ENCODE results near the gene TOMM40.

DNA sequence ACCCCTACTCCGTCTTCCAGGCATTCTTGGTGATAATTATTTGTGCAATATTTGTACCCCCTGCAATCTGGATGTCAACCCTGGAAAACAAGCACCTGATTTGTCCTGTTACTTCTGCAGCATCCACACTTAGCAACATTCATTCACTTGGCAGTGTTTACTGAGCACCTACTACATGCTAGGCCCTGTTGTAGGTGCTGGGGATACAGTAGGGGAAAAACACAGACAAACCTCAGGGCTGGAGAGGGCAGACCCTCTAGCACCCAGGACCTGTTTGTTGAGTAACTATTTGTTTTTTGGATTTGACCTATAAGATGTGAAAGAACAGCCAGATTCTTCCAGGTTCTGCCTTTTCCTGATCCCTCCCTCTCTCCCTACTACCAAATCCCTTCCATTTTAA is 35.4 kb upstream of the TOMM40 start:
- TF ChIP-seq, protein P1, sequence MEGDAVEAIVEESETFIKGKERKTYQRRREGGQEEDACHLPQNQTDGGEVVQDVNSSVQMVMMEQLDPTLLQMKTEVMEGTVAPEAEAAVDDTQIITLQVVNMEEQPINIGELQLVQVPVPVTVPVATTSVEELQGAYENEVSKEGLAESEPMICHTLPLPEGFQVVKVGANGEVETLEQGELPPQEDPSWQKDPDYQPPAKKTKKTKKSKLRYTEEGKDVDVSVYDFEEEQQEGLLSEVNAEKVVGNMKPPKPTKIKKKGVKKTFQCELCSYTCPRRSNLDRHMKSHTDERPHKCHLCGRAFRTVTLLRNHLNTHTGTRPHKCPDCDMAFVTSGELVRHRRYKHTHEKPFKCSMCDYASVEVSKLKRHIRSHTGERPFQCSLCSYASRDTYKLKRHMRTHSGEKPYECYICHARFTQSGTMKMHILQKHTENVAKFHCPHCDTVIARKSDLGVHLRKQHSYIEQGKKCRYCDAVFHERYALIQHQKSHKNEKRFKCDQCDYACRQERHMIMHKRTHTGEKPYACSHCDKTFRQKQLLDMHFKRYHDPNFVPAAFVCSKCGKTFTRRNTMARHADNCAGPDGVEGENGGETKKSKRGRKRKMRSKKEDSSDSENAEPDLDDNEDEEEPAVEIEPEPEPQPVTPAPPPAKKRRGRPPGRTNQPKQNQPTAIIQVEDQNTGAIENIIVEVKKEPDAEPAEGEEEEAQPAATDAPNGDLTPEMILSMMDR (conservative IDR thresholded peaks at IDR 0.05), result no peak
- no peak for TF ChIP-seq ZFX (IDR thresholded peaks at IDR 0.05)
